ENCODE measurements around the gene MGAT4C.
"Not testable (repeated sequence)": the region's sequence is repeated elsewhere in the genome, so short reads cannot be mapped to it uniquely, and the experiment has no call there.

Gene MGAT4C

DNA sequence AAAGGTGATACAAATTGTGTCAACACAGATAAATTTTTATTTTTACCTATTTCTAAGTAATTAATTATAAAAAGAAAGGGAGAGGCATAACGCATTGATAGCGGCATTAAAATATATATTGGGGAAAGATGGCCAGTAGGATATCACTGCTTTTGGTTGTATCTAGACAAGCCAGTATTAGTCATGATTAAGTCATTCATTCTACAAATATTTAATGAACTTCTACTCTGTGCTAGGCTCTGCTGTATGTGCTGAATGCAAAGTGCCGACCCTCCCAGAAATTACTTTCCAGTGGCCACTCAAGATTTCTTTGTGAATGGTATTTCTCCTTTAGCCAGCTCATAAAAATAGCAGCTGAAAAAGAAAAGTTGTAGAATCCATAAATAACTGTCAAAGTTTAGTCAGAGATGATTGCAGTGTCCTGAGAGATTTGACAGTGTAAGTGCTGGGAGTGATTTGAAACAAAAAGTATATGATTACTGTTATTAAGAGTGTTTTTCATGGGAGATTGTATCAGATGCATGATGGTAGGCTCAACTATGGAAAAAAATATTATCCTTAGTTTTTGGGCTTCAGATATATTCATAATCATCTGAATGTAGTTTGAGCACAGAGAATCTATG lies 133.2 kb downstream of the MGAT4C start:
- ATAC-seq = no peak
- Mint-ChIP-seq H3K9me3 (peaks cover 2% of the 10 kb centered on the region), H3K27ac (no peak overlapping the region), H3K27me3 (no peaks in the 10 kb centered on the region), H3K4me3 (no peak overlapping the region), H3K4me1 (no peaks in the 10 kb centered on the region), H3K36me3 (no peaks in the 10 kb centered on the region)

DNA sequence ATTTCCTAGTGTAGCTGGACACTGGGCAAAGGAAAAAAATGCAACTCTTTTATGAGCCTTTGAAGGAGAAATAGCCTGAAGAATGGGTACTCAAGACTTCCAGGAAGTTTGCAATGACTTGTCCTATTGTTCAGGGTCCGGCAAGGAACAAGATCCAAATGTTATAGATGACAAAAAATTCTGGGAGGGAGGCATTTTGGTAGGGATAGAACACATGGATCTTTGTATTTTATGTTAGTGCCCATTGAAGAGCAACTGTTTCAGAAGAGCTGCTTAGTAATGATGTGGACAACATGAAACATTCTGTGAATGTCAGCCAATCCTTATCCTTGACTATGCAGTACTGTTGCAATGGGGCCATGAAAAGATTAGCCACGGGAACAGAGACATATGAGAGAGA lies 138.0 kb downstream of the MGAT4C start:
- Mint-ChIP-seq H3K9me3 (peaks cover 5% of the 10 kb centered on the region), H3K27me3 (no peaks in the 10 kb centered on the region), H3K36me3 (no peaks in the 10 kb centered on the region), H3K4me3 (no peak overlapping the region), H3K27ac (no peak overlapping the region), H3K4me1 (no peaks in the 10 kb centered on the region)
- no peak for ATAC-seq

- no peaks in the 10 kb centered on the region for H3K36me3 Mint-ChIP-seq
- no peak for ATAC-seq
- no peak overlapping the region for H3K27ac Mint-ChIP-seq
- no peaks in the 10 kb centered on the region for H3K4me1 Mint-ChIP-seq
- H3K9me3 Mint-ChIP-seq = peaks cover 5% of the 10 kb centered on the region
- H3K4me3 Mint-ChIP-seq = no peak overlapping the region
- H3K27me3 Mint-ChIP-seq = no peaks in the 10 kb centered on the region
Measured at GRCh38 chr12:86117711-86118110, 138.5 kb downstream of the MGAT4C start.

- H3K4me3 Mint-ChIP-seq = no peak overlapping the region
- H3K36me3 Mint-ChIP-seq = no peaks in the 10 kb centered on the region
- no peak overlapping the region for H3K27ac Mint-ChIP-seq
- no peaks in the 10 kb centered on the region for H3K27me3 Mint-ChIP-seq
- no peaks in the 10 kb centered on the region for H3K4me1 Mint-ChIP-seq
- no peaks in the 10 kb centered on the region for H3K9me3 Mint-ChIP-seq
- no peak for ATAC-seq
Measured at GRCh38 chr12:86104087-86104486, 152.1 kb downstream of the MGAT4C start.

DNA sequence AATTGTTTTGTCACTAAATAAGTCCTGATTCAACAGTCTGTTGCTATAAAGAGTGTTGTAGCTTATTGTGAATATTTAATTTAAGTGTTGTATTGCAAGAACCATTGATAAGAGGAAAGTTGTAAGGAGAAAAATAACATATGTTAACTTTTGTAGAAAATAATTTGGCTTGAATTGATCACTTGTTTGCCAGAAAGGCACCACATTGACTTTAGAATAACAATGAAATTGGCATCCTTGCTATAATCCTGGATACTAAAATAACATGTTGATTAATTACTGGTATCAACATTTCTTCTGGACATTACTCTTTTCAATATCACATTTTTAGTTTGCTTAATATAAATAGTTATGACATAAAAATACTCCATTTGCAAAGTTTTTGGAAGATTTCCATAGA lies 159.0 kb downstream of the MGAT4C start:
- no peaks in the 10 kb centered on the region for H3K36me3 Mint-ChIP-seq
- ATAC-seq = no peak
- peaks cover 3% of the 10 kb centered on the region for H3K9me3 Mint-ChIP-seq
- H3K4me3 Mint-ChIP-seq = no peak overlapping the region
- H3K27ac Mint-ChIP-seq = no peak overlapping the region
- H3K4me1 Mint-ChIP-seq = no peaks in the 10 kb centered on the region
- H3K27me3 Mint-ChIP-seq = no peaks in the 10 kb centered on the region

DNA sequence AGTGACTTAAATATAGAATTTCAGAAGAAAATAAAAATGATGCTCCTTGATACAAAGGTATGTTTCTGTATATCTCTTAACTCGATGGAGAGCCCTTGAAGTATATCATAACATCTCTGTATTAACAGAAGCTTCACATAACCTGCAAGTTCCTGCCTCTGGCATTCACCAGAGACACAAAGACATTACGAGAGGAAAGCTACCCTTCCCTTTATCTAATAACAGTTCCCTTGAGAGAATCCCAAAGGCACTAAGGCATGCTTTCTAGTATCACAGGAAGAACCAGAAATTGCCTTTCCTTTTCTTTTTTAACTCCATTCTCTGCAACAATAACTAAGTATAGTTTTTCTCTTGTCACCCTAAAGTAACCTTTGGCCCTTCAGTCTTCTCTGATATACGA lies 164.5 kb downstream of the MGAT4C start:
- peaks cover 5% of the 10 kb centered on the region for H3K9me3 Mint-ChIP-seq
- ATAC-seq = no peak
- H3K4me3 Mint-ChIP-seq = no peak overlapping the region
- H3K4me1 Mint-ChIP-seq = no peaks in the 10 kb centered on the region
- H3K27ac Mint-ChIP-seq = no peak overlapping the region
- H3K36me3 Mint-ChIP-seq = no peaks in the 10 kb centered on the region
- no peaks in the 10 kb centered on the region for H3K27me3 Mint-ChIP-seq

DNA sequence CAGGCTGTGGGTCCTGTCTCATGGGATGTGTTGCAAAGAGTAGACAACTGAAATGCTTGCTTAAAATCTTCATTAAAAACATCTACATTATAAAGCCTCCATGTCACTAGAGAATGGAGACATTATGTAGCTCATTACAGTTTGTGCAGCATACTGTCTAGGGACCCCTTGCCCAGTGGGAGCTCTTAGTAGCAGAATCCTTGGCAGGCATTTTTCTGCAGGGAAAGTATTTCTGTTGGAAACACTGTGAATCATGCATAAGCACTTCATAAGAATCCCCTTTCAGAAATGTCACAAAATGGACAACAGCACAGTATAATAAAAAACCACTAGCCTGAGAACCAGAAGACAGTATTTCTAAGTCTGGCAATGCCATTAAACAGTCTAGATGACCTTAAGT lies 174.3 kb downstream of the MGAT4C start:
- no peak overlapping the region for H3K27ac Mint-ChIP-seq
- peaks cover 6% of the 10 kb centered on the region for H3K9me3 Mint-ChIP-seq
- no peaks in the 10 kb centered on the region for H3K4me1 Mint-ChIP-seq
- no peak for ATAC-seq
- H3K27me3 Mint-ChIP-seq = no peaks in the 10 kb centered on the region
- no peak overlapping the region for H3K4me3 Mint-ChIP-seq
- no peaks in the 10 kb centered on the region for H3K36me3 Mint-ChIP-seq

DNA sequence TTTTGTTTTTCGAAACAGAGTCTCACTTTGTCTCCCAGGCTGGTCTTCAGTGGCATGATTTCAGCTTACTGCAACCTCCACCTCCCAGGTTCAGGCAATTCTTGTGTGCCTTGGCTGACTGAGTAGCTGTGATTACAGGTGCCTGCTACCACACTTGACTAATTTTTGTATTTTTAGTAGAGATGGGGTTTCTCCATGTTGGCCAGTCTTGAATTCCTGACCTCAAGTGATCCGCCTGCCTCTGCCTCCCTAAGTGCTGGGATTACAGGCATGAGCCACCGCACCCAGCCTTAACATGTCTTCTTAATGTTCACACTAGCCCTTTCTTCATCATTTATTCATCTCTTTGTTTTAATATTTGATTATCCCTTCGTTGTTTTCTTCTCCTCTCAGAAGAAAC lies 197.1 kb downstream of the MGAT4C start:
- H3K36me3 Mint-ChIP-seq, H3K27ac Mint-ChIP-seq, H3K9me3 Mint-ChIP-seq, ATAC-seq, H3K4me3 Mint-ChIP-seq, H3K4me1 Mint-ChIP-seq, H3K27me3 Mint-ChIP-seq: not testable (repeated sequence)

- Mint-ChIP-seq H3K4me1 (no peaks in the 10 kb centered on the region), H3K9me3 (no peaks in the 10 kb centered on the region), H3K27ac (no peak overlapping the region), H3K27me3 (no peaks in the 10 kb centered on the region), H3K36me3 (no peaks in the 10 kb centered on the region), H3K4me3 (no peak overlapping the region)
- no peak for ATAC-seq
Measured at GRCh38 chr12:86057092-86057845, 198.9 kb downstream of the MGAT4C start.

- no peak overlapping the region for H3K4me3 Mint-ChIP-seq
- H3K9me3 Mint-ChIP-seq = no peaks in the 10 kb centered on the region
- no peak overlapping the region for H3K27ac Mint-ChIP-seq
- no peaks in the 10 kb centered on the region for H3K27me3 Mint-ChIP-seq
- H3K4me1 Mint-ChIP-seq = no peaks in the 10 kb centered on the region
- H3K36me3 Mint-ChIP-seq = no peaks in the 10 kb centered on the region
- no peak for ATAC-seq
Measured at GRCh38 chr12:86052921-86053320, 203.3 kb downstream of the MGAT4C start.

DNA sequence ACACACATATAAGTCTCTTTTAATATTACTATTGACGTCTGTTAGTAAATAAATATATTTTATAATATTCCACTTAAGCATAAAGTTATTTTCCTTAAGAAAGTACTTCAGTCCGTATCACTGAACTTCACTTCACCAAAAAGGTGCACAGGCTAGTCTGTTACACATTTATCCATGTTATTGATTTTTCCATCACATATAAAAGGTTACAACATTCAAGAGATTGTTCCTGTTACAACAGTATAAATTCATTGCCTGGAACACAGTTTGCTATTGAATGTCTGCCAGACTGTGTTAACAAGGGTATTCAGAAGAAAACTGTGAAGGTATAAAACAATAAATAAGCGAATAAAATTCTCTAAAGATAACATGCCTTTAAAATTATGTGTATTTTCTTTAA lies 206.2 kb downstream of the MGAT4C start:
- Mint-ChIP-seq H3K4me3 (no peak overlapping the region), H3K27ac (no peak overlapping the region), H3K36me3 (no peaks in the 10 kb centered on the region)

DNA sequence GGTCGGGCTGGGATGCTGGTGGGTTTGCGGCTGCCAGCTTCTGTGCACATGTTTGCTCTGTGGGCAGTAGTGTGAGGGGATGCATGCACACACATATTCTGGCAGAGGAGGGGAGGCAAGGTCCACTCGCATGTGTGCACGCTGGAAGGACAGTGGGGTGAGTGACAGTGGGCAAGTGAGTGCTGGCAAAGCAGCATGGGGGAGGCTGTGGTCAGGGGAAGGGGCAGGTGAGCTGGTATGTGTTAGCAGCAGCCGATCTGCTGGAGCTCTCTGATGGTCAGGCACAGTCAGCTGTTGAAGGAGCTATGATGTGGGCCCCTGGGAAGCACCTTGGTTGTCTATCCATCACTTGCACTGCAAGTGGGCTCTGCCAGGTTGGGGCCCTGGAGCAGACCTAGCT lies 211.8 kb downstream of the MGAT4C start:
- Mint-ChIP-seq H3K36me3 (no peaks in the 10 kb centered on the region), H3K27ac (no peak overlapping the region), H3K9me3 (peaks cover 16% of the 10 kb centered on the region), H3K4me3 (no peak overlapping the region), H3K27me3 (no peaks in the 10 kb centered on the region), H3K4me1 (no peaks in the 10 kb centered on the region)
- no peak for ATAC-seq

More for the DNA sequence above, 206.2 kb downstream of the MGAT4C start:
- ATAC-seq = no peak
- Mint-ChIP-seq H3K4me1 (no peaks in the 10 kb centered on the region), H3K27me3 (no peaks in the 10 kb centered on the region), H3K9me3 (peaks cover 2% of the 10 kb centered on the region)

- Mint-ChIP-seq H3K27me3 (no peaks in the 10 kb centered on the region), H3K4me3 (no peak overlapping the region), H3K27ac (no peak overlapping the region), H3K4me1 (no peaks in the 10 kb centered on the region), H3K36me3 (no peaks in the 10 kb centered on the region), H3K9me3 (peaks cover 30% of the 10 kb centered on the region)
- no peak for ATAC-seq
Measured at GRCh38 chr12:86042062-86042461, 214.1 kb downstream of the MGAT4C start.

DNA sequence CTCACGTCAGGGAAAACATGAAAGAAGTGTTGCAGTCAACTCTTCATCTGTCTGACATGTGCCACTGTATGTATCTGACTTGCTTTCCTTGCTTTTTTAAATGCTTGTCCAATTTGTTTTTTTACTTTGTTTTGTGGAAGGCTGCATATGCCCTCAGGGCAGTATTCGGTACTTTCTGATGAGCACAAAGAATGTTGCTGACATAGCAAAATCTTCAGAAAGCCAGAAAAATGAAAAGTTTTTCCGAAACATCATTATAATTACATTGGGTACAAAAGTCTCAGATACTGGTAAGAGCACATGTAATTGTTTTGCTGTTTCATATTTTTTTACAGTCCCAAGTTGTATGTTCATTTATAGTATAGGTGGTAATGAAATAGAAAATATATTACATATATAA lies 237.8 kb downstream of the MGAT4C start:
- H3K4me1 Mint-ChIP-seq = no peaks in the 10 kb centered on the region
- no peak overlapping the region for H3K4me3 Mint-ChIP-seq
- no peak for ATAC-seq
- H3K27me3 Mint-ChIP-seq = no peaks in the 10 kb centered on the region
- H3K9me3 Mint-ChIP-seq = peaks cover 2% of the 10 kb centered on the region
- no peak overlapping the region for H3K27ac Mint-ChIP-seq
- H3K36me3 Mint-ChIP-seq = no peaks in the 10 kb centered on the region

DNA sequence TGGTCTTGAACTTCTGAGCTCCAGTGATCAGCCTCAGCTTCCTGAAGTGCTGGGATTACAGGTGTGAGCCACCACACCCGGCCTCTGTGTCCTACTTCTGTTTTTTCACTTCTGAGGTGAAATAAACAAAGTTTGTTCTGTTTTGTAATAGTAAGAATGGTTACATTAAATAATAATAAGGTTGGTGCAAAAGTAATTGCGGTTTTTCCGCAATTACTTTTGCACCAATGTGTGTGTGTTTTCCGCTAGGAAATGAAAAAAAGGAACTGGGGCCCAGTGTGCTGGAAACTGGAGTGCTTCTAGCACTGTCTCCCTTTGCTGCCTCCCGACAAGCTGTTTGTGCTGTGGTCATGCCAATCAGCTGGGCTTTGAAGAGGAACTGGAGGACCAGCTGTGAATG lies 241.2 kb downstream of the MGAT4C start:
- H3K9me3 Mint-ChIP-seq = peaks cover 2% of the 10 kb centered on the region
- no peak overlapping the region for H3K4me3 Mint-ChIP-seq
- H3K27ac Mint-ChIP-seq = no peak overlapping the region
- H3K27me3 Mint-ChIP-seq = no peaks in the 10 kb centered on the region
- no peak for ATAC-seq
- no peaks in the 10 kb centered on the region for H3K4me1 Mint-ChIP-seq
- H3K36me3 Mint-ChIP-seq = no peaks in the 10 kb centered on the region

- Mint-ChIP-seq H3K4me1 (no peaks in the 10 kb centered on the region), H3K9me3 (peaks cover 8% of the 10 kb centered on the region), H3K4me3 (no peak overlapping the region), H3K27ac (no peak overlapping the region), H3K36me3 (no peaks in the 10 kb centered on the region), H3K27me3 (no peaks in the 10 kb centered on the region)
- no peak for ATAC-seq
Measured at GRCh38 chr12:86006727-86007126, 249.5 kb downstream of the MGAT4C start.
